ENCODE measurements around the gene KIF19. TPM values are rescaled to one million over a fixed set of nuclear protein-coding genes. Genes with fewer than 3 reads are reported as not detected.

Gene KIF19
- polyA plus RNA-seq, 5 donors: 0.63 to 2.6 (median 1.5) TPM

GRCh38 chr17:74303305-74303704, 22.7 kb upstream of the KIF19 start:
- no peak for DNase-seq

- DNase-seq: no peak
Observed at GRCh38 chr17:74304184-74304583, 21.8 kb upstream of the KIF19 start.

GRCh38 chr17:74305865-74306654, 20.0 kb upstream of the KIF19 start:
- no peak for DNase-seq

GRCh38 chr17:74307984-74308773, 17.8 kb upstream of the KIF19 start:
- no peak for DNase-seq

GRCh38 chr17:74309902-74310301, 16.1 kb upstream of the KIF19 start:
- DNase-seq: no peak

- no peak for DNase-seq
Observed at GRCh38 chr17:74314877-74315276, 11.1 kb upstream of the KIF19 start.

GRCh38 chr17:74316220-74316619, 9.8 kb upstream of the KIF19 start:
- DNase-seq: no peak

- DNase-seq: no peak
Observed at GRCh38 chr17:74317071-74317470, 9.0 kb upstream of the KIF19 start.

- DNase-seq: no peak
Observed at GRCh38 chr17:74318391-74318790, 7.6 kb upstream of the KIF19 start.

GRCh38 chr17:74324521-74324920, 1.5 kb upstream of the KIF19 start:
- DNase-seq: no peak

- DNase-seq: no peak
Observed at GRCh38 chr17:74325376-74325742, 667 bp upstream of the KIF19 start.

GRCh38 chr17:74326506-74326905, 480 bp downstream of the KIF19 start:
- DNase-seq: no peak

- DNase-seq: no peak
Observed at GRCh38 chr17:74328487-74328886, 2.5 kb downstream of the KIF19 start.

GRCh38 chr17:74329378-74329777, 3.4 kb downstream of the KIF19 start:
- DNase-seq: no peak

GRCh38 chr17:74330446-74330845, 4.4 kb downstream of the KIF19 start:
- DNase-seq: no peak

GRCh38 chr17:74332017-74332650, 6.1 kb downstream of the KIF19 start:
- no peak for DNase-seq

- no peak for DNase-seq
Observed at GRCh38 chr17:74332763-74333283, 6.8 kb downstream of the KIF19 start.

- DNase-seq: no peak
Observed at GRCh38 chr17:74334393-74335039, 8.5 kb downstream of the KIF19 start.

- no peak for DNase-seq
Observed at GRCh38 chr17:74335529-74336062, 9.6 kb downstream of the KIF19 start.

- DNase-seq: no peak
Observed at GRCh38 chr17:74336307-74336706, 10.3 kb downstream of the KIF19 start.

GRCh38 chr17:74337834-74338500, 11.9 kb downstream of the KIF19 start:
- no peak for DNase-seq

Measured in right lung (tissue), 5 donors.